Stomach (tissue), 4 donors: ENCODE measurements around the gene TM9SF1.

Experiments used
- EP300 ChIP-seq: sonication (generic); formaldehyde crosslinking; IDR thresholded peaks from one replicate; pipeline ENCODE4 v1.6.1; 2017; ENCODE audit warnings: antibody characterized with exemption
- POLR2A ChIP-seq, 4 donors: fragments of 450-650 bp; IDR thresholded peaks; one replicate each; pipeline ENCODE4 v1.6.1; 2016; ENCODE audit warnings: antibody characterized with exemption in 4 of 4, control low read depth in 2 of 4, mild to moderate bottlenecking in 1 of 4, moderate library complexity in 1 of 4
- TF ChIP-seq, protein P1 (sequence below), 7 experiments: fragments of 450-650 bp in 4 of 7; fragments of 200-600 bp in 3 of 7; sonication (generic) in 3 of 7; IDR thresholded peaks; one replicate each; pipeline ENCODE4 v1.5.1; 2016 to 2019; ENCODE audit warnings: antibody characterized with exemption in 7 of 7, control low read depth in 2 of 7, mild to moderate bottlenecking in 1 of 7

DNA sequence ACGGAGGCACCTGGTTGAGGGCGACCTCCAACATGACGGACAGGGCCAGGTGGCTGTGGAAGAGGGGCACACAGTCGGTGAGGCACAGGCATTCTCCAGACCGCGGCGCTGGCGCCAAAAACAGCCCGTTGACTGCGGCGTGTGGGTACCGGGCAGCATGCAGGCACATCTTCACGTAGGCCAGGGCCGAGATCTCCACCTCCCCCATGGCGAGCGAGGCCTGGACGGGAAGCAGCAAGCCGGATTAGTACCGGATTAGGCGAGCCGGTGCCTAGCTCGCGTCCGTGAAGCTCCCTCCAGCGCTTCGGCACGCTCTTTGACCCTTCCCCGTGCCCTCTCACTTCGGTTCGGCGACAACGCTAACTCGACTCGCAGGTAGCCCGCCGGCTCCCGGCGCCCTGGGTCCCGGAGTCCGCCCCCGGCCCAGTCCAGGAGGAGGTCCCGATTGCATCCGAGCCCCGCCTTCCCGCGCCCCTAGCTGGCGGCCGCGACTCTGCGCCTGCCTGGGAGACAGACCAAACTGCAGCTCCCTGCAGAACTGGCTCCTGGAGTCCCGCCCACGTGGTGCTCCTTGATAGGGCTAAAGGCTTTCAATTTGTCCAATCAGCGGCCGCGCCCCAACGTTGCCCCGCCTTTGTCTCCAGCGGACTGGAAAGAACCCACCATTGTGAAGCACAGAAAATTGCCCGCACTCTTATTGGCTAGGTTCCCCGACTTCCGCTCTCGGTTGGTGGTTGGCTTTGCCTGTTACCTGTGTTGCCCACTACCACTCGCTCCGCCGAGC, 54.0 kb downstream of the TM9SF1 start, which contains the start of gene EMC9:
- TF ChIP-seq, protein P1, sequence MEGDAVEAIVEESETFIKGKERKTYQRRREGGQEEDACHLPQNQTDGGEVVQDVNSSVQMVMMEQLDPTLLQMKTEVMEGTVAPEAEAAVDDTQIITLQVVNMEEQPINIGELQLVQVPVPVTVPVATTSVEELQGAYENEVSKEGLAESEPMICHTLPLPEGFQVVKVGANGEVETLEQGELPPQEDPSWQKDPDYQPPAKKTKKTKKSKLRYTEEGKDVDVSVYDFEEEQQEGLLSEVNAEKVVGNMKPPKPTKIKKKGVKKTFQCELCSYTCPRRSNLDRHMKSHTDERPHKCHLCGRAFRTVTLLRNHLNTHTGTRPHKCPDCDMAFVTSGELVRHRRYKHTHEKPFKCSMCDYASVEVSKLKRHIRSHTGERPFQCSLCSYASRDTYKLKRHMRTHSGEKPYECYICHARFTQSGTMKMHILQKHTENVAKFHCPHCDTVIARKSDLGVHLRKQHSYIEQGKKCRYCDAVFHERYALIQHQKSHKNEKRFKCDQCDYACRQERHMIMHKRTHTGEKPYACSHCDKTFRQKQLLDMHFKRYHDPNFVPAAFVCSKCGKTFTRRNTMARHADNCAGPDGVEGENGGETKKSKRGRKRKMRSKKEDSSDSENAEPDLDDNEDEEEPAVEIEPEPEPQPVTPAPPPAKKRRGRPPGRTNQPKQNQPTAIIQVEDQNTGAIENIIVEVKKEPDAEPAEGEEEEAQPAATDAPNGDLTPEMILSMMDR (IDR thresholded peaks at IDR 0.05), result peak in 5 of 7 experiments; percentile 50 to 72 (median 66)
- TF ChIP-seq POLR2A (IDR thresholded peaks at IDR 0.05), result peak in 1 of 4 donors; percentile 30
- no peak for TF ChIP-seq EP300
